ENCODE results near the gene CINP. TPM values are rescaled to one million over a fixed set of nuclear protein-coding genes. Genes with fewer than 3 reads are reported as not detected.
A peak's percentile ranks its signal among the peaks of the same experiment; 100 is the strongest.

The CINP gene
- total and polyA plus RNA-seq, 2 of the 13 experiments (the other 11 are each of a cell fraction or from before 2014, with no cell fraction given) = 32.8 to 42.8 TPM

- peaks cover 34% of the 10 kb centered on the region for H3K4me1 ChIP-seq (ENCODE audit: insufficient read depth, low read length)
- ChIA-PET POLR2A (interaction anchor here (1.4 kb wide), 1 partner anchor 32 kb away, joined by 4 read pairs; the partner anchor contains the start of genes CINP and TECPR2), CTCF (ENCODE audit: low intra/inter-chr PET ratio, low total read pairs) (no interaction called here)
- H3K27me3 ChIP-seq (ENCODE audit: control insufficient read depth in 1 of 2, insufficient read depth in 2 of 2, low read length in 2 of 2) = no peaks in the 10 kb centered on the region
- BruUV-seq (replicated peaks) = no TSS peak
- ATAC-seq = peak; percentile 31; the same call in 1 of the 3 replicates
- intact Hi-C loops (cut with micrococcal nuclease; ENCODE audit: unreplicated experiment) (no loop called here), in situ Hi-C loops (cut with HindIII; ENCODE audit: extremely low pct_ligation_motif_present, low pct_unique_long_range_greater_than_20kb) (no loop called here)
- H3K9ac ChIP-seq (ENCODE audit: insufficient read depth, low read depth, low read length) = no peak overlapping the region
- FAIRE-seq = no peak
- H3K4me3 ChIP-seq (replicated peaks in 1 of 3; ENCODE audit: insufficient read depth in 1 of 3, low read depth in 2 of 3, low read length in 3 of 3) = no peak overlapping the region
- 68% methylated on average over 9 of the region's 9 CpGs for WGBS (ENCODE audit: low lambda C conversion rate)
- no peak overlapping the region for H2AFZ ChIP-seq (ENCODE audit: low read length)
- no peaks in the 10 kb centered on the region; a peak in 1 of 5 replicates for H3K36me3 ChIP-seq (replicated peaks in 1 of 2; ENCODE audit: control insufficient read depth in 1 of 2, insufficient read depth in 2 of 2, low read length in 2 of 2)
- no peak for DNase-seq (ENCODE audit: low spot score)
- no peak overlapping the region for H3K4me2 ChIP-seq (ENCODE audit: low read depth, low read length)
- no peak overlapping the region for H3K27ac ChIP-seq (ENCODE audit: extremely low read length, insufficient read depth, low read length)
- H4K20me1 ChIP-seq (ENCODE audit: insufficient read depth, low read length) = no peaks in the 10 kb centered on the region
- TF ChIP-seq IKZF1 (IDR thresholded peaks at IDR 0.05) = no peak
- TF ChIP-seq ZBTB38 (CRISPR knock-in tag; IDR thresholded peaks at IDR 0.05) = 0 out of 2 replicates have a peak, but pooled peaks have one; percentile 31
- peak; percentile 53; the same call in 1 of the 2 replicates for TF ChIP-seq CEBPB (IDR thresholded peaks at IDR 0.05; ENCODE audit: borderline replicate concordance, low read depth, low read length)
- TF ChIP-seq SATB2 (CRISPR knock-in tag; IDR thresholded peaks at IDR 0.05) = no peak
- TF ChIP-seq TBL1XR1 (IDR thresholded peaks at IDR 0.05; ENCODE audit: borderline replicate concordance, low read length, partially characterized antibody) = no peak
- TF ChIP-seq RBAK (CRISPR knock-in tag; IDR thresholded peaks at IDR 0.05) = peak; percentile 73; the same call in 1 of the 2 replicates
- peak; percentile 83 for TF ChIP-seq ZBTB33 (CRISPR knock-in tag; IDR thresholded peaks at IDR 0.05)
- TF ChIP-seq MED8 (CRISPR knock-in tag; IDR thresholded peaks at IDR 0.05; ENCODE audit: insufficient replicate concordance) = no peak
- peaks cover 4% of the 10 kb centered on the region; the same call in 1 of the 2 replicates for H3K9me3 ChIP-seq (ENCODE audit: low read length)
- no peaks in the 10 kb centered on the region for H3K79me2 ChIP-seq (ENCODE audit: insufficient read depth, low read length)
Measured at GRCh38 chr14:102394717-102395375, 32.2 kb upstream of the CINP start.
